IgD-negative memory B cell (primary cell): Measurements from ENCODE around the gene GPC6. TPM values are rescaled to one million over a fixed set of nuclear protein-coding genes. Genes with fewer than 3 reads are reported as not detected.

Source experiments
- H3K27ac Mint-ChIP-seq, 3 donors: one replicate each; pipeline ENCODE4 v1.8.0; 2020 to 2022; ENCODE audit warnings: mild to moderate bottlenecking in 3 of 3, mixed read lengths in 3 of 3, moderate library complexity in 1 of 3
- H3K27me3 Mint-ChIP-seq: one replicate; pipeline ENCODE4 v1.8.0; 2021; ENCODE audit warnings: mixed read lengths
- H3K36me3 Mint-ChIP-seq: one replicate; pipeline ENCODE4 v1.8.0; 2020; ENCODE audit warnings: mild to moderate bottlenecking, mixed read lengths
- H3K4me1 Mint-ChIP-seq, 3 donors: one replicate each; pipeline ENCODE4 v1.8.0; 2020 to 2022; ENCODE audit warnings: mixed read lengths in 3 of 3, mild to moderate bottlenecking in 1 of 3
- H3K4me3 Mint-ChIP-seq, 4 donors: one replicate each; pipeline ENCODE4 v1.8.0; 2020 to 2022; ENCODE audit warnings: mild to moderate bottlenecking in 4 of 4, mixed read lengths in 4 of 4, moderate library complexity in 3 of 4
- H3K9me3 Mint-ChIP-seq, 3 donors: one replicate each; pipeline ENCODE4 v1.8.0; 2020 to 2021; ENCODE audit warnings: mixed read lengths in 3 of 3, mild to moderate bottlenecking in 1 of 3
- polyA plus RNA-seq: library from polyadenylated mRNA; unstranded; fragments of 300-500 nt; fragmentation: Illumina TruSeq; gene quantifications from one replicate; pipeline ENCODE4 v1.2.3, GENCODE V29; 2021

The GPC6 gene
- polyA plus RNA-seq, 1 donor from 2014 or later: not detected

- Mint-ChIP-seq H3K4me1 (no peaks in the 10 kb centered on the region), H3K27me3 (no peaks in the 10 kb centered on the region), H3K27ac (no peak overlapping the region), H3K36me3 (no peaks in the 10 kb centered on the region), H3K9me3 (peaks cover 2 to 8% (median 3%) of the 10 kb centered on the region in 3 donors), H3K4me3 (no peak overlapping the region)
These were observed 719.0 kb downstream of the GPC6 start for GRCh38 chr13:93945621-93946020.

GRCh38 chr13:93946994-93947393, 720.4 kb downstream of the GPC6 start:
- no peak overlapping the region for H3K27ac Mint-ChIP-seq
- H3K27me3 Mint-ChIP-seq: no peaks in the 10 kb centered on the region
- H3K9me3 Mint-ChIP-seq: peaks cover 2 to 8% (median 3%) of the 10 kb centered on the region in 3 donors
- H3K4me3 Mint-ChIP-seq: no peak overlapping the region
- H3K4me1 Mint-ChIP-seq: no peaks in the 10 kb centered on the region
- no peaks in the 10 kb centered on the region for H3K36me3 Mint-ChIP-seq

GRCh38 chr13:93947651-93948050, 721.0 kb downstream of the GPC6 start:
- H3K27ac Mint-ChIP-seq: no peak overlapping the region
- no peak overlapping the region for H3K4me3 Mint-ChIP-seq
- H3K36me3 Mint-ChIP-seq: no peaks in the 10 kb centered on the region
- H3K27me3 Mint-ChIP-seq: no peaks in the 10 kb centered on the region
- H3K9me3 Mint-ChIP-seq: peaks cover 2 to 8% (median 3%) of the 10 kb centered on the region in 3 donors
- no peaks in the 10 kb centered on the region for H3K4me1 Mint-ChIP-seq

- no peak overlapping the region for H3K27ac Mint-ChIP-seq
- H3K4me3 Mint-ChIP-seq: no peak overlapping the region
- H3K9me3 Mint-ChIP-seq: peaks cover 2 to 5% (median 3%) of the 10 kb centered on the region in 3 donors
- no peaks in the 10 kb centered on the region for H3K4me1 Mint-ChIP-seq
- no peaks in the 10 kb centered on the region for H3K27me3 Mint-ChIP-seq
- no peaks in the 10 kb centered on the region for H3K36me3 Mint-ChIP-seq
These were observed 721.7 kb downstream of the GPC6 start for GRCh38 chr13:93948162-93948922.

GRCh38 chr13:93951108-93951507, 724.5 kb downstream of the GPC6 start:
- no peaks in the 10 kb centered on the region for H3K27me3 Mint-ChIP-seq
- peak overlapping the region in 1 of 3 donors; percentile 41 for H3K27ac Mint-ChIP-seq
- no peaks in the 10 kb centered on the region for H3K36me3 Mint-ChIP-seq
- H3K4me1 Mint-ChIP-seq: no peaks in the 10 kb centered on the region
- no peak overlapping the region for H3K4me3 Mint-ChIP-seq
- peaks cover 0 to 4% (median 0%) of the 10 kb centered on the region in 3 donors for H3K9me3 Mint-ChIP-seq

- Mint-ChIP-seq H3K36me3 (no peaks in the 10 kb centered on the region), H3K27ac (no peak overlapping the region), H3K4me1 (no peaks in the 10 kb centered on the region), H3K4me3 (no peak overlapping the region), H3K9me3 (peaks cover 0 to 7% (median 0%) of the 10 kb centered on the region in 3 donors), H3K27me3 (no peaks in the 10 kb centered on the region)
These were observed 725.3 kb downstream of the GPC6 start for GRCh38 chr13:93951951-93952350.

- Mint-ChIP-seq H3K4me3 (no peak overlapping the region), H3K4me1 (no peaks in the 10 kb centered on the region), H3K27me3 (no peaks in the 10 kb centered on the region), H3K27ac (no peak overlapping the region), H3K36me3 (no peaks in the 10 kb centered on the region), H3K9me3 (peaks cover 0 to 12% (median 2%) of the 10 kb centered on the region in 3 donors)
These were observed 727.2 kb downstream of the GPC6 start for GRCh38 chr13:93953841-93954240.

GRCh38 chr13:93955904-93956303, 729.3 kb downstream of the GPC6 start:
- H3K9me3 Mint-ChIP-seq: peaks cover 0 to 12% (median 6%) of the 10 kb centered on the region in 3 donors
- H3K4me3 Mint-ChIP-seq: no peak overlapping the region
- H3K4me1 Mint-ChIP-seq: no peaks in the 10 kb centered on the region
- no peak overlapping the region for H3K27ac Mint-ChIP-seq
- no peaks in the 10 kb centered on the region for H3K36me3 Mint-ChIP-seq
- no peaks in the 10 kb centered on the region for H3K27me3 Mint-ChIP-seq

GRCh38 chr13:93956426-93956825, 729.8 kb downstream of the GPC6 start:
- H3K4me1 Mint-ChIP-seq: no peaks in the 10 kb centered on the region
- H3K9me3 Mint-ChIP-seq: peaks cover 0 to 12% (median 6%) of the 10 kb centered on the region in 3 donors
- no peak overlapping the region for H3K27ac Mint-ChIP-seq
- no peaks in the 10 kb centered on the region for H3K36me3 Mint-ChIP-seq
- H3K27me3 Mint-ChIP-seq: no peaks in the 10 kb centered on the region
- no peak overlapping the region for H3K4me3 Mint-ChIP-seq

GRCh38 chr13:93957371-93957770, 730.8 kb downstream of the GPC6 start:
- no peak overlapping the region for H3K27ac Mint-ChIP-seq
- H3K4me3 Mint-ChIP-seq: no peak overlapping the region
- H3K36me3 Mint-ChIP-seq: no peaks in the 10 kb centered on the region
- peaks cover 0 to 12% (median 6%) of the 10 kb centered on the region in 3 donors for H3K9me3 Mint-ChIP-seq
- H3K27me3 Mint-ChIP-seq: no peaks in the 10 kb centered on the region
- H3K4me1 Mint-ChIP-seq: no peaks in the 10 kb centered on the region

GRCh38 chr13:93959796-93960533, 733.4 kb downstream of the GPC6 start:
- Mint-ChIP-seq H3K9me3 (peaks cover 0 to 12% (median 6%) of the 10 kb centered on the region in 3 donors), H3K36me3 (no peaks in the 10 kb centered on the region), H3K4me1 (no peaks in the 10 kb centered on the region), H3K4me3 (no peak overlapping the region), H3K27me3 (no peaks in the 10 kb centered on the region), H3K27ac (no peak overlapping the region)

- H3K27ac Mint-ChIP-seq: peak overlapping the region in 1 of 3 donors; percentile 16
- H3K36me3 Mint-ChIP-seq: no peaks in the 10 kb centered on the region
- H3K4me1 Mint-ChIP-seq: no peaks in the 10 kb centered on the region
- H3K9me3 Mint-ChIP-seq: peaks cover 0 to 4% (median 4%) of the 10 kb centered on the region in 3 donors
- no peak overlapping the region for H3K4me3 Mint-ChIP-seq
- H3K27me3 Mint-ChIP-seq: no peaks in the 10 kb centered on the region
These were observed 736.9 kb downstream of the GPC6 start for GRCh38 chr13:93963266-93964145.

GRCh38 chr13:93964146-93964512, 737.5 kb downstream of the GPC6 start:
- no peak overlapping the region for H3K4me3 Mint-ChIP-seq
- H3K4me1 Mint-ChIP-seq: no peaks in the 10 kb centered on the region
- H3K27me3 Mint-ChIP-seq: no peaks in the 10 kb centered on the region
- H3K36me3 Mint-ChIP-seq: no peaks in the 10 kb centered on the region
- no peak overlapping the region for H3K27ac Mint-ChIP-seq
- peaks cover 0 to 4% (median 4%) of the 10 kb centered on the region in 3 donors for H3K9me3 Mint-ChIP-seq

GRCh38 chr13:93965587-93965986, 739.0 kb downstream of the GPC6 start:
- Mint-ChIP-seq H3K27ac (no peak overlapping the region), H3K36me3 (no peaks in the 10 kb centered on the region), H3K4me3 (no peak overlapping the region), H3K4me1 (no peaks in the 10 kb centered on the region), H3K27me3 (no peaks in the 10 kb centered on the region), H3K9me3 (peaks cover 0 to 4% (median 2%) of the 10 kb centered on the region in 3 donors)
